HG03039 (cell line): Measurements from ENCODE around the gene OR2W3.

Experiments
- ATAC-seq: cut with Tn5 transposase; IDR thresholded peaks from one replicate; pipeline ENCODE4 v1.9.1; 2021; ENCODE audit warnings: mild to moderate bottlenecking, moderate library complexity; ENCODE audit not compliant: unreplicated experiment

Gene OR2W3

DNA sequence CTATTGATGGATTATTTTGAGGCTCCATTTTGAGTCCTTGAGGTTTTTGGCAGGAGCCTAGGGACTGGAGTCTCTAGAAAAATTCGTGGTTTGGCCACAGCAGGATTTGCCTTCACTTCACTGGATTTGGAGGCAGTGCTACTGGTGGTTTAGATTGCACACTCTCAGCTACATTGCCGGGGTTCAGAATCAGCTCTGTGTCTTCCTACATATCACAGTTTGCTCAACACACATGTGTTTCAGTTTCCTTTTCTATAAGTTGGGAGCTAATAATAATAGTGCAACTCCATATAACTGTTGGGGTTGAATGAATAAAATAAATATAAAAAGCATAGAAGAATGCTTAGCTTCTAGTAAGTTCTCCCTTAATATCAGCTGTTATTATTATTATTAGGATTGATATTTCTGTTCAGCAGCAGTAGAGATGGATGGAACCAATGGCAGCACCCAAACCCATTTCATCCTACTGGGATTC, at the start of gene OR2W3:
Gene OR2W3, plus strand, starts transcription at position 425 of the 475 bp plus-strand sequence. Its CDS starts 0 bp downstream, at position 425.
- ATAC-seq, result no peak

DNA sequence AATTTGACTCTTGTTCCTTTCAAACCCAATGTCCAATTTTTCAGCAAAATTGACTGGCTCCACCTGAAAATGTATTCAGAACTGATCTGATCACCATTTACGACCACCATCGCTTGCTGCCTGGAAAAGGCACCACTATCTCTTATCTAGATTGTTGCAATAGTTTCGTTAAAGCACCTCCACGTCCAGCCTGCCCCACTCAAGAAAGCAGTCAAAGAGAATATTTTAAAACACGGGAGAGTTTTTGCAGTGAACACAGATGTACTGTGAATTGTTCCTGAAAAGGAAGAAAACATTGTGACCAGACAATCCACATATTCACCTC, 49.7 kb upstream of the OR2W3 start:
- no peak for ATAC-seq

DNA sequence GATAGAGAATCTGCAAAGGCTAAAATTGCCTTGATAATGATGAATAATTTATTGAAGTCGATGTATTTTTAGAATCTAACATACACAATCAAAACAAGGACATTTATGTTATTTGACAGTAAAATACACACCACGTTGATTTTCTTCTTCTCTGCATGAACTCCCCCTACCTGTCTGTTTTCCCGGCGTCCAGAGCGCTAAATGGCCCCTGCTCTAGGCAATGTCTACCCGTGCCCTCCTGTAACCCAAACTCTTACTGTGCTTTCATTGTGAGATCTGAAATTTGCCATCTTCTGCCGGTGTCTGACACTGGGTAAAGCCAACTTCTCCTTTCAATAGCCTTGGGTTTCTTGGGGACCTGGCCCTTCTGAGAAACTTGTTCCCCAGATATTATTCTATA, 47.0 kb upstream of the OR2W3 start:
- no peak for ATAC-seq

DNA sequence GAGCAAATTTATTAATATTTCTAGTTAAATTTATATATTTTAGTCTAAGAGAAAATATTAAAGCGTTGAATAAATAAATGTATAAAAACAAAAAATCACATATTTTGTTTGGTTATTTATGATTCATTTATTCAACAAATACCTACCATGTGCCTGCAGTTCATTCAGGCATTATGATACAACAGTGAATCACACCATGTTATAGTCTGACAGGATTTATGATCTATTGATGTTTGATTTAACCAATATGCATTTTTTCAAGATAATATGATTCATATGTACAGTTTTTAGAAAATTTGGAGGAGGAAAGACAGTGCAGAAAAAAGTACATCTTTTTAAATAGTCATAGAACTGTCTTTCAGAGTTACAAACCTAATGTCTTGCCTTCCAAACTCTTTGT, 45.8 kb upstream of the OR2W3 start:
- ATAC-seq, result no peak

DNA sequence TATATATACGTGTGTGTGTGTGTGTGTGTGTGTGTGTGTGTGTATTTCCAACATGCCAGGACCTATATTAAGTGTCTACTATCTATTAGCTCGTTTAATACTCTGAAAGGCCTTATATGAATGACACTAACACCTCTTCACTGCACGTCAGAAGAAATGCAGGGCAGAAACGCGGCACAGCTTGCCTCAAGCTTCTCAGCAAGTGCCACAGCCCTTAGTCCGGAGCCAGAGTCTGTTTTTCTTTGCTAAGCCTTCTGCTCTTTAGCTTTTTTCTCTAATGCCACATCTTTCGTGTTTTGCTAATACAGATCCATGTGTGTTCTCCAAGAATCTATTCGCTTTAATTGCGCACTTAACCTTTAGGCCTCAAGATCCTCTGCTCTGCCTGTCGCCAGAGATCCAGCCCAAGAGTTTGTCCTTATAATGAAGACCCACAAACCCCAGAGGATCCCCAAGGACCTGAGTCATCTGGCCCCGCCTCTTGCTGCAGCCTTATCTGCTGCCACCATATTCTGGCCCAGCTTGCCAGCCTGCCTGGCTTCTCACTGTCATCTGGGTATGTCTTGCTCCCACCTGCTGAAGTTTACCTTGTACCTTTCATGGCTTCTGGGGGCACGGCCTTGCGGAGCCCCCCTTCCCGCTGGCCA, 40.4 kb upstream of the OR2W3 start:
- no peak for ATAC-seq

DNA sequence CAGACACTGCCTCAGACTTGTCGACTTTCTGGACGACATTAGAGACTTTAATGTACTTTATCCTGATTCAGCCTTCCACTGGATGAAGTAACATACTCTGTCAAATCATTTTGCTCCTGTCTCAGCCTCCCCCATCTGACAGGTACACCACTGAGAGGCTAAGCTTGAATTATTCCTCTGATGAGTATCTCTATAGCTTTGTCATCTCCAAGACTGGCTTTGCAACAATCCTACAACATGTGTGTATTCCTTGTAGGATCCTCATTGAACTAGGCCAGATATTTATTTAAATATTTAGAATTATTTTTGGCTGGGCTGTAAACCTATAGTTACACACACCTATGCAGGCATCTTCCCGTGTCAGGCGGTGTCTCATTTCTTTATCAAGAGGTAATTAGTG, 39.5 kb upstream of the OR2W3 start:
- no peak for ATAC-seq

DNA sequence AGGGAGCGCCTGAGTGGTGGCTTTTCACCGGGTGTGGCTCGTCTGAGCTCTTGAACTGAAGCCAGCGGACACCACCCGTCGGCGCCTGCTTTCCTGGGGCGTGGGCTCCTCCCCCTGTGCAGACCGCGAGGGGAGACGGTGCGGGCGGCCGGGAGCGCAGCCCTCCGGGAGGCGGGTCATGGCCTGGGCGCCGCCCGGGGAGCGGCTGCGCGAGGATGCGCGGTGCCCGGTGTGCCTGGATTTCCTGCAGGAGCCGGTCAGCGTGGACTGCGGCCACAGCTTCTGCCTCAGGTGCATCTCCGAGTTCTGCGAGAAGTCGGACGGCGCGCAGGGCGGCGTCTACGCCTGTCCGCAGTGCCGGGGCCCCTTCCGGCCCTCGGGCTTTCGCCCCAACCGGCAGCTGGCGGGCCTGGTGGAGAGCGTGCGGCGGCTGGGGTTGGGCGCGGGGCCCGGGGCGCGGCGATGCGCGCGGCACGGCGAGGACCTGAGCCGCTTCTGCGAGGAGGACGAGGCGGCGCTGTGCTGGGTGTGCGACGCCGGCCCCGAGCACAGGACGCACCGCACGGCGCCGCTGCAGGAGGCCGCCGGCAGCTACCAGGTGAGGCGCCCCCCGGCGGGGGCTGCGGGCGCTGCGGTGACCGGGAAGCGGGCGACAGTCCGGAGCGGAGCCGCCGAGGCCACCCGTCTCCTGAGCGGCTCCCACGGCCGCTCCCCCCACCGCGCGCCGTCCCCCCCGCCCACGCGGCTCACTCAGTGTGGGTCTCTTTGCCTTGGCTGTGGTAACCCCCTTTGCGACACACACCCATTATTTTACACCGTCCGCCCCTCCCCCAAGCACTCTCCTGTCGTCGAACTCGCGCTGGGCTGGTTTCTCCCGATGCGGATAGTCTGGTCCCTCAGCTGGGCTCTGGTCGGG, 38.1 kb upstream of the OR2W3 start, which contains the start of gene TRIM58:
Gene TRIM58, plus strand, starts transcription at position 119 of the 916 bp plus-strand sequence. Its CDS starts 60 bp downstream, at position 179.
- peak; percentile 50 for ATAC-seq

DNA sequence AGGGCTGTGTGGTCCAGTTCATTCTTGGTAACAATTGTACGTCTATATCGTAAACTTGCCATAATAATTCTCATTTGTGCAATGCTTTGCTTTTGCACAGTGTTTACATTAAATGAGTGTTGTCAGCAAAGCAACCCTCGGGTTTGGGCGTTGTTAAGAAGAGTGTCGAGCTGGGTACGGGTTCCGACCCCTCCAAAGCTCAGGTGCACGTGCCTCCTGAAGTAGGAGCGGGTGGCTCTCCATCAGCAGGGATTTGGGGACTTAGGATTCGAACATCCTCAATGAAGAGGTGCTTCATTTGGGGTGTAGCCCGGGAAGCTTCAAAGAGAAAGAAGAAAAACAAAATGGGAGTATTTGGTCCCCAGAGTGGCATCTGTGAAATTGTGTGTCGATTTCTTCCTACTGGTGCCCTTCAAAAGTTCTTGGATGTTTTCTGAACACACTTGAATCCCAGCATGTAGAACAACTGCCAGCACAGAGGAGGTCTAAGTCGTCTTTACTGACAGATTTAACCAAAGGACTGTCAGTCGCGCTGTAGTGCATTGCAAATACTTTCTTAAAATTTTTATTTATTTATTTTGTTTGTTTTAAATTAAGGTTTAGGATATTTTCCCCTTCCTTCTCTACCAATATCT, 37.3 kb upstream of the OR2W3 start:
- no peak for ATAC-seq

DNA sequence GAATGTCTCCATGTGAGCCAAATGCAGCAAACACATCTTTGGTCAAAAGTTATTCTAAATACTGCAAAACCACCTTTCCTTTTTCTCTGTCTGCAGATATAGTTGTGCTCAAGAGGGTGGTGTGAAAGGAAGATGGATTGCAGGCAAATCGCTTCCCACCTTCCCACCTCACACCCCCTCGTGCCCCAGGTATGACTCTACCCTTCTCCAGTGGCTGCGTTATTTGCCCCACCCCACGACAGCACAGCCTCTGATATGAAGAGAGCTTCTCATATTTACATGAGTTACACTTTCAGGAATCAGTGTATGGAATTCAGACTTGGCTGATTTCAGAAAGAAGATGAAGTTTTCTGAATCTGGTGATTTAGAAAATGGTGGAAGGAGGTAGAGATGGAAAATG, 32.6 kb upstream of the OR2W3 start:
- ATAC-seq, result no peak

DNA sequence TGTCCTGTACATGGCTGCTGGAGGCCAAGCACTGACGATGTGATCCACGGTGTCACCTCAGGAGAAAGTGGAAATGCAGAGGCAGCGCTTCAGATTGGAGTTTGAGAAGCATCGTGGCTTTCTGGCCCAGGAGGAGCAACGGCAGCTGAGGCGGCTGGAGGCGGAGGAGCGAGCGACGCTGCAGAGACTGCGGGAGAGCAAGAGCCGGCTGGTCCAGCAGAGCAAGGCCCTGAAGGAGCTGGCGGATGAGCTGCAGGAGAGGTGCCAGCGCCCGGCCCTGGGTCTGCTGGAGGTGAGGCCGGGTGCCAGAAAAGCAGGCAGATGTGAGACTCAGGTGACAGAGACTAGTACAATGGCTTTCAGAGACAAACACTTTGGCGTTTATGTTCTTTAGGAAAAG, 30.7 kb upstream of the OR2W3 start:
- no peak for ATAC-seq

DNA sequence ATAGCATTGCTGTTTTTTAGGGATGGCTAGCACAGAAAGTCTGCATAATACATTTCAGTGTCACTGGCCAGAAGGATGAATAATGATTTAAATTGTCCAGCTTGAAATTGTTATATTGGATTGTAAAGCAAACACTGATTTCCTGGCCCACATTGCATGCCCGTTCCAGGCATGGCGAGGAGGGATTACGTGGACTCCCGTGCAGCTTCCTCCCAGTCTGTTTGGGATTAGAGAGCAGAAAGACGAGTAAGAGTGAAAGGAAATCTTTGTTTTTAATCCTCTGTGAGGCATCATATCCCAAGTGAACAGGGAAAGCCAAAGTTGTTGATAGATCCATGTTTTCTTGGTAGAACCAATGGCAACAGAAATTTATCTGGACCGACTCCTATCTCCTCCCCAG, 30.0 kb upstream of the OR2W3 start:
- ATAC-seq, result no peak

DNA sequence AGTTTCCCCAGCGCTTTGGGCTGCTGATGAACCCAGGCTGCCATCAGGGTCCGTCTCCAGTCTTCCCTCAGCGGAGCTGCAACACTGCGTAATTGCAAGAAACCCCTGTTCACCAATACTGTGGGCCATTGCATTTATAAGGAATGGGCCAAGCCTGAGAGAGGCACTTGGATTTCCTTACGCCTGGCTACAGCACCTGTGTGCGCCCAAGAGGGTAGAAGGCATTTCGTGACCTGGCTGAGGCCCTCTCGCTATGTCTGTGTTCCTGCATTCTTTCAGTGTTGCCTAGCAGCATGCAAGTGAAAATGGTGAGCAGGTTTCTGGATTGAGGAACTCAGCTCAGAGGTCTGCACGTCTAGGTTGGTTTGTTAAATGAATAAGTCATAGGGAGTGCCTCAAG, 12.0 kb upstream of the OR2W3 start:
- no peak for ATAC-seq

DNA sequence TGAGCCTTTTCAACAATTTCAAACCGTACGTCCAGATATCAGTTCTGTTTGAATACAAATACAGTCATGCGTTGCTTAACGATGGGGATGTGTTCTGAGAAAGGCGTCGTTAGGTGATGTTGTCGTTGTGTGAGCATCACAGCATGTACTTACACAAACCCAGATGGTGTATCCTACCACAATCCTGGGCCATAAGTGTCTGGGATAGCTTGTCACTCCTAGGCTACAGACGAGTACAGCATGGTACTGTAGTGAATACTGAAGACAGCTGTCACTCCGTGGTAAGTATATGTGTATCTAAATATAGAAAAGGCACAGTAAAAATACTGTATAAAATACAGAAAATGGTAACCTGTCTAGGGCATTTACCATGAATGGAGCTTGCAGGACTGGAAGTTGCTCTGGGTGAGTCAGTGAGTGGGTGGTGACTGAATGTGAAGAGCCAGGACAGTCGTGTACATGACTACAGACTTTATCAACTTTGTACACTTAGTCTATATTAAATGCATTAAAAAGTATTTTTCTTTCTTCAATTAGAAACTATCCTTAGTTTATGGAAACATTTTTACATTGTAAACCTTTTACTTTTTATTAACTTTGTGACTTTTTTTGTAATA, 10.5 kb upstream of the OR2W3 start:
- ATAC-seq, result no peak

DNA sequence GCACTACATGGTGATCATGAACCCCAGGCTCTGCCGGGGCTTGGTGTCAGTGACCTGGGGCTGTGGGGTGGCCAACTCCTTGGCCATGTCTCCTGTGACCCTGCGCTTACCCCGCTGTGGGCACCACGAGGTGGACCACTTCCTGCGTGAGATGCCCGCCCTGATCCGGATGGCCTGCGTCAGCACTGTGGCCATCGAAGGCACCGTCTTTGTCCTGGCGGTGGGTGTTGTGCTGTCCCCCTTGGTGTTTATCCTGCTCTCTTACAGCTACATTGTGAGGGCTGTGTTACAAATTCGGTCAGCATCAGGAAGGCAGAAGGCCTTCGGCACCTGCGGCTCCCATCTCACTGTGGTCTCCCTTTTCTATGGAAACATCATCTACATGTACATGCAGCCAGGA, 589 bp downstream of the OR2W3 start:
- no peak for ATAC-seq

DNA sequence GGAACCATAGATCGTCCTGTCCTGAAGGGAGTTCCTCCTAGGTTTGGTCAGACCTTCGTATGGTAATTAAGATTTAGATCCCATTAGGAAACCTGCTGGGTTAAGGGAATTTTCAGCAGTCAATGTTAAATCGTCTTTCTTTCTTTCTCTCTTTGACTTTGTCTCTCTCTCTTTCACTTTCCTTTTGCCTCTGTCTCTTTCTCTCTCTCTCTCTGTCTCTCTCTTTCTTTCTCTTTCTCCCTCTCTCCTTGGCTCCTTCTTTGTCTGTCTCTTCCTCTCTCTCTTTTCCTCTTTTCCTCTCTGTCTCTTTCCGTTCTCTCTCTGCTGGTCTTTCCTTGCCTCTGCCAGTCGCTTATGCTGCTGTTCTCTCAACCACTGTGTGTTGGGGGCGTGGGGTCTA, 8.7 kb downstream of the OR2W3 start:
- no peak for ATAC-seq

DNA sequence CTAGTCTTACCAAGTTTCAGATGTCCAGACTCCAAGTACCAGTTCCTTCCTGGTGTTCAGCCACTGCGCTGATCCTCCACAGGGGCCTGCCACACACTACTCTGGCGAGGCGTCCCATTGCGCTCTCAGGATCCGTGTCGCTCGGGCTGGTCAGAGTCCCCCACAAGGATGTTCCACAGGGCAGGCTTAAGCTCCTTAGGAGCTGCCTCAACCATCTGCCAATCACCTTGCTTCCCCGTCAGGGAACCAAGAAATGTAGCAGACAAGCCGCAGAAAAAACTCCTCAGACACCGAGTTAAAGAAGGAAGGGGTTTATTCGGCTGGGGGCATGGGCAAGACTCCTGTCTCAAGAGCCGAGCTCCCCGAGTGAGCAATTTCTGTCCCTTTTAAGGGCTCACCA, 9.8 kb downstream of the OR2W3 start:
- ATAC-seq, result no peak

DNA sequence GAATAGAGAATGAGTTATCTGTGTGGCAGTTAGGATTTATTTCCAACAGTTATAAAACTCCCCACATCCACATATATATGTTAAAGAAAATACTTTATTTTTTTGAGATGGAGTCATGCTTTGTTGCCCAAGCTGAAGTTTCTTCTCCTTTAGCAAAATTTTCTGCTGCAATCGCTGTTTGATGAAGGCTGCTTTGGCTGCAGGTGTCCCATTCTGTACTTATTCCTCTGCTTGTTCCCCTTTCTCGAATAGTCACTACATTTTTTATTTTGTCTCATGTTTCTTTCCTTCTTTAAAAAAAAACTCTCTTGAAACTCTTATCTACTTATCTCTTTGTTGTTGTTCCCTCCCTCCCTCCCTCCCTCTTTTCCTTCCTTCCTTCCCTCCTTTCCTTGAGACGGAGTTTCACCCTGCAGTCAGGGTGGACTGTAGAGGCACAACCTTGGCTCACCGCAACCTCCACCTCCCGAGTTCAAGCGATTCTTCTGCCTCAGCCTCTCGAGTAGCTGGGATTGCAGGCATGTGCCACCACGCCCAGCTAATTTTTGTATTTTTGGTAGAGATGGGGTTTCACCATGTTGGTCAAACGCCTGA, 10.6 kb downstream of the OR2W3 start:
- no peak for ATAC-seq

DNA sequence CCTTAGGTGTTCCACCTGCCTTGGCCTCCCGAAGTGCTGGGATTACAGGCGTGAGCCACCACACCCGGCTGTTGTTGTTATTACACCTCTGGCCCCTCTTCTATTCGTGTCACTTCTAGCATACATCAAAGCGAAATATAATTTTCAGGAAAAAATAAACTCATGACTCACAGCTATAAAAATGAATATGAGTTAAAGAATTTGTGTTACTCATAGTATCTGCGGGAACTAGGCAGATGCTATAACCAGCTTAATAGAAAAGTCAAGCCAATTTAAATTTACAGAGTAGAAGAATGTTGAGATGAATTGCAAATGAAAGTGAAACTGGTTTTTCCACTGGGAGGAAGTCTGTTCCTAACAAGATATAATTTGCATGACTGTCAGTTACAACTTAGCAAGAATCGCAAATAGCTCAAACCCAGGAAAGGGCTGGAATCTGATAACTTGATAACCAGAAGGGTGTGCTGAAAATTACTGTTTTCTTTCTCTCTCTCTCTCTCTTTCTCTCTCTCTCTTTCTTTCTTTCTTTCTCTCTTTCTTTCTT, 11.2 kb downstream of the OR2W3 start:
- ATAC-seq, result no peak

DNA sequence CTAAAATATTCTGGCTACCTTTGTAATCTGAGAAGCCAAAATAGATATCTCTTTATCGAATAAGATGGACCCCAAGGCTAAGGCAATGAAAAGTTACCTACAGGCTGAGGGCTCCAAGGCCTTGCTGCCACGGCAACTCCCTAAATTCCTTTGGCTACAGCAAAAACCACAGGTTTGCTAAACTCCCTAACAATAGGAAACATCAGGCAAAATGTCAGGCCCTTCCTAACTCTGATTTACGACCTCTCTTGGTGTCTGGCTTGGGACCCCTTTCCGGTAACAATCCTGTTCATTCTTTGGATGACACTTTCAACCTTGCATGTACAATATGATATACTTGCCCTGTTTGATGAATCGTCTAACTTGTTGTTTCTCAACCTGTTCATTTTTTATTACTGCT, 13.4 kb downstream of the OR2W3 start:
- no peak for ATAC-seq

DNA sequence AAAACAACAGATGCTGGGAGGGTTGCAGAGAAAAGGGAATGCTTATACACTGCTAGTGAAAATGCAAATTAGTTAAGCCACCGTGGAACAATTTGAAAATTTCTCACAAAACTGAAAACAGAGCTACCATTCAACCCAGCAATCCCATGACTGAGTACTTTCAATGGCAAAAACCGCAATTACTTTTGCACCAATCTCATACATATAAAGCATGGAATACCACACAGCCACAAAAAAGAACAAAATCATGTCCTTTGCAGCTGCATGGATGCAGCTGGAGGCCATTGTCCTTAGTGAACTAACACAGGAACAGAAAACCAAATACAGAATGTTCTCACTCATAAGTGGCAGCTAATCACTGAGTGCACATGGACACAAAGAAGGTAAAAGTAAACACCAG, 18.4 kb downstream of the OR2W3 start:
- no peak for ATAC-seq
